Mucosa of gallbladder (tissue), 1 donor: Measurements from ENCODE around the gene YEATS2. TPM values are rescaled to one million over a fixed set of nuclear protein-coding genes. Genes with fewer than 3 reads are reported as not detected.

Source experiments
- DNase-seq: peaks from one replicate; pipeline ENCODE4 v3.0.0-alpha.2; 2020; ENCODE audit warnings: low spot score
- total RNA-seq: library from RNA; stranded (reverse); gene quantifications from one replicate; pipeline ENCODE4 v1.2.1, GENCODE V29; 2021
- donor health status: DM: no; HTN: no; CAD: no.

Gene YEATS2
- total RNA-seq, 1 donor from 2014 or later = 20.7 TPM

- no peak for DNase-seq
Measured at GRCh38 chr3:183833516-183833915, 135.9 kb downstream of the YEATS2 start.

- DNase-seq = no peak
Measured at GRCh38 chr3:183837390-183837789, 139.8 kb downstream of the YEATS2 start.

- DNase-seq = no peak
Measured at GRCh38 chr3:183837894-183838293, 140.3 kb downstream of the YEATS2 start.

GRCh38 chr3:183839751-183840150 lies 142.2 kb downstream of the YEATS2 start:
- no peak for DNase-seq

- DNase-seq = no peak
Measured at GRCh38 chr3:183844606-183845005, 147.0 kb downstream of the YEATS2 start.

GRCh38 chr3:183845090-183845489 lies 147.5 kb downstream of the YEATS2 start:
- no peak for DNase-seq

GRCh38 chr3:183845608-183846288 lies 148.2 kb downstream of the YEATS2 start:
- DNase-seq = no peak

GRCh38 chr3:183854318-183855035 lies 156.9 kb downstream of the YEATS2 start:
- DNase-seq = no peak

- DNase-seq = no peak
Measured at GRCh38 chr3:183857863-183858262, 160.3 kb downstream of the YEATS2 start.

Other genes with a start within 250 kb of the YEATS2 start
- gene KLHL6, start 142.1 kb upstream of the YEATS2 start, total RNA-seq = 3.7 TPM
- 106 TPM for gene KLHL24, start 62.2 kb upstream of the YEATS2 start, total RNA-seq
- gene MAP6D1, start 127.8 kb downstream of the YEATS2 start, total RNA-seq = 1.1 TPM
- gene PARL, start 187.1 kb downstream of the YEATS2 start, total RNA-seq = 33.6 TPM